Stimulated activated CD8-positive, alpha-beta memory T cell treated with anti-CD3 and anti-CD28 coated beads, Interleukin-2, amount 100 ng/mL, for 1 hour (primary cell): Measurements from ENCODE around the gene OFD1.

Source experiments
- DNase-seq, 2 donors: peaks; one replicate each; pipeline ENCODE4 v3.0.0-alpha.2; 2020; ENCODE audit warnings: low read depth in 2 of 2

Gene OFD1

DNA sequence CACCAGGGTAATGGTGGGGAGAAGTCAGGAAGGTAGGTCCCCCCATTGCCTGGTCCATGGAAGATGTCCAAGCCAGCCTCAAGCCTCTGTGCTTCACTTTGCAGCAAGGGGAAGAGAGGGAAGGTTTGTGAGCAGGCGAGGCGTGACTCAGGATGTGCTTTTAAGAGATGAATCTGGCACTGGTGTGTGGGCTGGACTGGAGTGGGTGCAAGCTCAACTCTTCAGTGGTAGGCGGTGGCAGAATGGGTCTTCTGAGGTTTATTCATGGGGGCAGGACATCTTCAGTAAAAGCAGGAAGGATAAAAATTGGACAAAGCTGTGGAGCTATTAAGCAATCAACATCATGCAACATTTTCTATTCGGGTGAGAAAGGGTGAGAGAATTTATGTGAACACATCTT lies 63.0 kb downstream of the OFD1 start:
- DNase-seq, result no peak

- no peak for DNase-seq
Observed at GRCh38 chrX:13798184-13798583, 63.6 kb downstream of the OFD1 start.

- DNase-seq, result no peak
Observed at GRCh38 chrX:13803116-13803515, 68.6 kb downstream of the OFD1 start.

GRCh38 chrX:13805241-13805640 lies 70.7 kb downstream of the OFD1 start:
- DNase-seq, result no peak

DNA sequence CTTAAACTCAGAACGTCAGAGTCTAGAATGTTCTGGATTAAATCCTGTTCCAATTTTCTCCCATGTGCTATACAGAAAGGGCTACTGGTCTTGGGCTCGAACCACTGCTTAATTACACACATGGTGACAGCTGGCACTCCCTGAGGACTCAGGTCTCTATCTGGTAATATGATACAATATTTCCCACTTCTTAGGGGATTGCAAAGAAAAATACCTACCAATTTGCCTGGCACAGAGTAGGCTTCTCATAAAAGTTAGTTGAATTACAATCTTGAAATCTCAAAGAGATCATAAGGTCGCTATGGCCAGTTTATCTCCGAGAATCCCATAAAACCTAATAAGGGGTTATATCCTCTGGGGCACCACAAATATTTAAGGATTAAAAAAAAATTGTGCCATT lies 73.7 kb downstream of the OFD1 start:
- DNase-seq, result no peak

DNA sequence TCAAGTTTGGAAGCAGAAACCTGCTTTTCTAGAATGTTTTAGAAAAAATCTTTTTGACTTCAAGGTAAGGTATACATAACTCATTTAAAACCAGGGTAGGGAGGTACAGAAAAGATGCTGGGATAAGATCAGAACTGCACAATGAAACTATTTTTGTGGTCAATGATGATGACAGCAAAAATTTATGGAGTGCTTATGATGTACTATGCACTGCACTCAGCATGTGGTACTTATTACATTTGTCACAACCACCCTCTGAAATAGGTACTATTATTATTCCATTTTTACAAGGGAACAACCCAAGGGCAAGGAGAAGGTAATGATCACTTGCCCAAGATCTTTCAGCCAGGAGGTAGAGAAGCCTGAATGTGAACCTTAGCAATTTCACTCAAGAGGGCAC lies 74.3 kb downstream of the OFD1 start:
- DNase-seq, result no peak

DNA sequence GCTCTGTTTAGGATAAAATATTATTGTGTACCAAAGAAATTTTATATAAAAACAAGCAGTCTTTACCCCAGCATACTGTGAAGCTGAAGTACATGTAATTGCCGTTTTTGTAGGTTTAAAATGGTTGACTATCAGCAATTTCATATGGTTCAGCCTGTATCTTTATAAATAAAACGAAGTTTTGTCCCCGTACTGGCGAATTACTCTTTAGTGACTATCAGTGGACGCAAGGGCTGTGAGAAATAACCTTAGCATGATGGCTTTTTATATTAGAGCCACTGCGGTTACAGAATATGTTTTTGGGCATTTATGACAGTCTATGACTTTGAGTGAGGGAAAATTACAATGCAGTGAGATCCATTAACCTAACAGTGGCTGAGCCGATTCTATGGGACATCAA lies 81.1 kb downstream of the OFD1 start:
- no peak for DNase-seq

- DNase-seq, result no peak
Observed at GRCh38 chrX:13816176-13816575, 81.6 kb downstream of the OFD1 start.

DNA sequence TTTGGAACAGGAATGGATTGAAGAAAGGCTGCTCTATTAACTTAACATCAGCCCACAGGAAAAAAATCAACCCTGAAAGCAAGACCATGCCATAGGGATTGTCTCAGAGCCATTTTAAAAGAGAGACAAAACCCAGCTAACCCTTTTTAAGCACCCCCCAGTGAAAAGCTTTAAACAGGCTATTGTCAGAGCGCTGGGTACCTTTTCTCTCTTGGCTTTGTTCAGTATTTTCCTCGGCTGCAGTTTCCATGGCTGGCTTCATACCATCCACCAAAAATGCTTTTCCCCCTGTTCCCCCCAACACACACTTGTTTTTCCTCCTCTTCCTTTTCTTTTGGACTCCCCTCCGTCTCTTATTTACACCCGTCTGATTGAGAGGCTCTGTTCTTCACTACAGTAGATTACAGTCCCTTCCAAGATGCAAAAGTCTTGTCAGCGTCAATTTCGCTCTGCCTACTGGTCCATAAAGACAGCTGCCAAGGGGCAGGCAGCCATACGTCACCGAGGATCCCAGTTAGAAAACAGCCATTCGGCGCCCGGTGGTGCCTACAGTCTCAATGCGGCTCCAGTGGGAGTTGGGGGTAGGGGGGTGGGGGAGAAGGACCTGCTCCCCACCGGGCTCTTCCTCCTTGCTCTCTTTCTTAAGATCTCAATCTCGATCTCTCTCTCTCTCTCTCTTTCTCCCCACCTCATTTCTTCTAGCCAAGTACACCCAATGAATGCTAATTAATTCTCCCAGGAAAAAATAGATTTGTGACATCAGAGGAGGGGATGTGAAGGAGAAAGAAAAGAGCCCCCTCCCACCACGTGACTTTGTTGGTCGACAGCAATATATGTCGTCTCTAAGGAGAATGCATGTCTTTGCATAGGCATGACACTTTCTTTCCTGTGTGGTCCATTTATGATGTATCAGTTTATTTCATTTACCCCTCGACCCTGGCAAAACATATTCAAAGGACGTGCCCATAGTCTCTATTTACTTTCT lies 82.4 kb downstream of the OFD1 start, which contains the start of gene GPM6B:
TSS of gene GPM6B (minus strand) at position 451 of the 985 bp plus-strand sequence. CDS start at position 262, 189 bp downstream.
- DNase-seq, result no peak
